NCI-H526 treated with DMSO at 0.1 percent for 48 hours (cell line): ENCODE results near the gene BMERB1.

Experiments used
- DNase-seq: peaks from one replicate; lab custom pipeline; 2025; lab: John Stamatoyannopoulos, UW

BMERB1 gene

DNA sequence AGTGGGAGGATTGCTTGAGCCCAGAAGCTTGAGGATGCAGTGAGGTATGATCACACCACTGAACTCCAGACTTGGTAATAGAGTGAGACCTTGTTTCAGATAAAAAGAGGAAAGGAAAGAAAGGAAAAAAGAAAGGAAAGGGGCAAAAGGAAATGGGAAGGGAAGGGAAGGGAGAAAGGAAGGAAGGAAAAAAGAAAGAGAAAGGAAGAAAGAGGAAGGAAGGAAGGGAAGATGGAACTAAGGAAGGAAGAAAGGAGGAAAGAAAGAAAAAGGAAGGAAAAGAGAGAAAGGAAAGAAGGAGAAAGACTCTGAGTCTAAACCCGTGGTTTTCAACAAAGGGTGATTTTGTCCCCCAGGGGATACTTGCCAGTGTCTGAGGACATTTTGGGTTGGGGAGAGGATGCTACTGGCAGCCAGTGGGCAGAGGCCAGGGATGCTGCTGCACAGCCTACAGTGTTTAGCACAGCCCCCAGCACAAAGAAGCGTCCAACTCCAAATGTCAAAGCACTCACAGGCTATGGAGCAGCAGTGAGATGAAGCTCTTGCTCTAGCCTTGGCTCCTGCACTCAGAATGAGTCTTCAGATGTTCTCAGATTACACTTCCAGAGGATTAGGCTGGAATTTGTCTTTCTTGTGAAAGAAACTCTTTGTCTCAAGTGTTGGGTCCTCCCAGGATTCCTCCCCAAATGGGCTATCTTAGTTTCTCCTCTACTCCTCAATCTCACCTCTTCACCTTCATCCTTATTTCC, 64.2 kb downstream of the BMERB1 start:
- no peak for DNase-seq

DNA sequence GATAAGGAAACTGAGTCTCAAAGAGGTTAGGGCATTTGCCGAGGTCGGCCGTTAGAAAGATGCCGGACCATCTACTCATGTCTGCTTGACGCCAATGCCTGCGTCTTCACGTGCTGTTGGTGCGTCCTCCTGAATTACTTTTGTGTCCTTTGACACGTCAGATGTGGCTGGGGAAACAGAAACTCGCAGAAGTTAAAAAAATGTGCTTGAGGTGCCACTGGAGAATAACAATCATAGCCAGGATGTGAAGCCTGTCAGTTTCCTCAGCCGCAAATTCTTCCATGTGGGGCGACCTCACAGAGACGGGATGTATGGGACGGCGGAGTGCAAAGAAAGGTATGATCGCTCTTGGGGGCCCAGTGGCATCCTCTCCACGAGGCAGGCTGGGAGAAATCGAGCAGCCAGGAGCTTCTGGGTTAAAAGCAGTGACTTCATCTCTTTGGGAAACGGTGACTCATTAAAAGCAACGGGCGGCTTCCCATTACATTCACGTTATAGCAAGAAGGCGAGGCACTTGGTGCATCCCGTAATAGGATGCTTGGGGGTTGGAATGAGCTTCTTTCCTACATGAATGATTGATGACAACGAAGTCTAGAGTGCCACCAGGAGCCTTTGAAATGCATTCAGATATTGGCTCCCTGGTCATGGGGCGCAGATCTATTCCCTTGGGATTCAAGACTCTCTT, 67.8 kb downstream of the BMERB1 start:
- no peak for DNase-seq

DNA sequence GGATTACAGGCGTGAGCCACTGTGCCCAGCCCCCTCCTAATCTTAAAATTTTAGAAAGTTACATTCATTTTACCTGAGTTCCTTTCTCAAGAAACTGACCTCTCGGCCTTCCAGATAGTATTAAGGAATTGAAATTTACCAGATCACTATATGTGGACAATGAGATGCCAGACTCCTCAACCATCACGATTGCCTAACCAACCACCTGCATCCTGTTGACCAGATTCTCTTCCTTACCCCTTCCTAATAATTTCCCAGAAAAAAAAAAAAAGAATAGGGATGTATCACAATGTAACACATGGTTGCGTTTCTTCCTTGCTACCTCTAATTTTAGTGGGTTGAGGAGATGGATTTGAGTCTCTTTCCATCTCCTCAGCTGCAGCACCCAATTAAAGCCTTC, 72.1 kb downstream of the BMERB1 start:
- DNase-seq: no peak

DNA sequence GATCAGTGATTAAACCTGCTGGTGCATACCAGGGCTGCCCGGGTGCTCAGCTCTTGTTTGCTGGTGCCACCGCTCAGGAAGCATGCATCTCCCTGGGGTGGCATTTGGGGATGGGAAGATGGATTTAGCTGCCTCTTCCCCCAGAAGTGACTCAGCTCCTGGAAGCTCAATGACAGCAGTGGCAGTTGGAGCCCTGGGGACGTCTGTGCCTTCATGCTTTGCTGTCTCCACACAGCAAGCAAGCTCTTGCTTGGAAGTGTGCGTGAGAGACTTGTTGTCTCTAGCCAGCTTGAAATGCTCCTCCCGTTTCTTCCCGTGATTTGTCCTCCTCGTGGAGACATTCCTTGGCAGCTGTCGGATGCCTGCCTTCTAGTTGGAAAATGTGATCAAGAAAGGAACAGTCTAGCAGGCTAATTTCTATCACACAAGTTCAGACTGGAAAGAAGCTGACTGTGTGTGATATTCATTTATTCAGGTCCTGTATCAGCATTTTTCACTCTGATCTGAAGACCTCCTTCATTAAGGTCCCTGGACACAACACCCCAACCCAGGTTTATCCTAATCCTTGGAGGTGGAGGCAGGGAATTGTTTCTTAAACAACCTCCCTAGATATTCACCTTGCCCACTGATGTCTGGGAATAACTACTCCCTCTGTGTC, 73.0 kb downstream of the BMERB1 start:
- DNase-seq: no peak

DNA sequence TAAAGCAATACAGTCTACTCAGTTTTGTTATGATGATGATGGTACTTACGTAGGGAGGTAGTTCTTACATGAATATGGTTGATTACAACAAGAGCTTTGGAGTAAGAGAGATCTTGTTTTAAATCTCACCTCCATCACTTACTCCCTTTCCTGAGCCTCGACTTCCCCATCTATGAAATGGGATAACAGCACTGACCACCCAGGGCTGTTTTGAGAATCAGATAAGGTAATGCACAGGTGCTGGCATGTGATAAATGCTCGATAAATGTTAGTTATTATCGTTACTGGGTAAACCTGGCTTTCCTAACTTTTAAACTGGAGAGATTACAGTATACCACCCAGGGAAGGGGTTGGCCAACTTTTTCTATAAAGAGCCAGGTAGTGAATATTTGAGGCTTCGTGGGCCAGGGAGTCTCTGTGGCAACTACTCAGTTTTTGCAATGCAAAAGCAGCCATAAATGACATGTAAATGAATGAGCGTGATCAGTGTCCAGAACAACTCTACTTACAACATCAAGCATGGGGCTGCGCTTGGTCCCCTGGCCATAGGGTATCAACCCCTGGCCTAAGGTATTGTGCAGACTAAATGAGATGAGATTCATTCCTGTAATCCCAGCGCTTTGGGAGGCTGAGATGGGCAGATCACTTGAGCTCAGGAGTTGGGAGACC, 73.7 kb downstream of the BMERB1 start:
- peak; percentile 76 for DNase-seq

DNA sequence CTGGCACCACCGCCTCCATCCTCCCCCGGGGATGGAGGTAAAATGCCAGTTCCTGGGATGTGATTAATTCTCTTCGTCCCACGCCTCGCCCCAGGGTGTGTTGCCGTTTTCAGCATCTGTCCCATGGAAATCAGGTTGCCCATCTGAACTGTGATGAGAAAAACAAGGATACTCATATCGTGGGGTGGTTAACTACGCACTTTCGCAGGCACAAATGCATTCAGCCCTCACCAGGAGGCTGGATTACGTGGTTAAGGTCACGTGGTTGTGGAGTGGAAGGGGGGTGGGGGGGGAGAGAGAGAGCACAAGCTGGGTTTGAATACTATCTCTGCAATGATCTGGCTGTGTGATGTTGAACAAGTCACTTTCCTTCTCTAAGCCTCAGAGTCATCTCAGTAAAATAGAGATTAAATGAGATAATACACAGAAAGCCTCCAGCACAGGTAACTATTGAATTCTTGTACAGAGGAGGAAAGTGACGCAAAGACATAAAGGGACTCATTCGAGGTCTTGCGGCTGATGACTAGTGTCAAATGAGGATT, 74.7 kb downstream of the BMERB1 start:
- DNase-seq: peak; percentile 55

DNA sequence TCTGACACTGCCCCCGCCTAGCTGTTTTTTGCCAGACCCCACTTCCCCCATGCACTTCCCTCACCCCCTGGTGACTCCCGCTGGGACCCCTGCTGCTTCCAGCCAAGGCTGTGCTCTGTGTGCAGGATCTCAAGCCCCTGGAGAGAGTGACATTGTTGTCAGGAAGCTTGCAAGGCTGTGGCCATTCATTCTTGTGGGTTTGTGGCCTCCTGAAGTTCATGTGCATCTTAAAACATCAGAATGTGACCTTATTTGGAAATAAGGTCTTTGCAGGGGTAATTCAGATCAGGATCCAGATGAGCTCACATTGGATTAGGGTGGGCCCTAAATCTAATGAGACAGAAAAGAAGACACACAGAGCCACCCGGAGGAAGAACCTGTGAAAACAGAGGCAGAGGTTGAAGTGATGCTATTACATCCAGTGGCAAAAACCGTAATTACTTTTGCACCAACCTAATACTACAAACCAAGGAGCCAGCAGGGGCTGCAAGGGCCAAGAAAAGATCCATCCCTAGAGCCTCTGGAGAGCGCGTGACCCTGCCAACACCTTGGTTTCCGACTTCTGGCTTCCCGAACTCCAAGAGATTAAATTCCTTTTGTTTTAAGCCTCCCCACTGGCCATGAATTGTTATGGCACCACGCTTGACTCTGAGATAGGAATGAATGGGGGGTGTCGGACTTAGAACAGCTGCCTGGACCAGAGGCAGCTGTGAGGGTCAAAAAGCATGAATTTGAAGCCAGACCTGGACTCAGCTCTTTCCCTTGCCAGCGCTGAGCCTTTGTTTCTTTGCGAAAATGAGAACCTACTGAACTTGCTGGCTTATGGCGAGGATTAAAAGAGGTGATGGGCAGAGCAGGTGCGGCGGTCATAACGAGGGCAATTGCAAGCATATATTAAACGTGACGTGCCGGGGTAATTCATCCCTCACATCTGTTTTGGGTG, 75.5 kb downstream of the BMERB1 start:
- no peak for DNase-seq

DNA sequence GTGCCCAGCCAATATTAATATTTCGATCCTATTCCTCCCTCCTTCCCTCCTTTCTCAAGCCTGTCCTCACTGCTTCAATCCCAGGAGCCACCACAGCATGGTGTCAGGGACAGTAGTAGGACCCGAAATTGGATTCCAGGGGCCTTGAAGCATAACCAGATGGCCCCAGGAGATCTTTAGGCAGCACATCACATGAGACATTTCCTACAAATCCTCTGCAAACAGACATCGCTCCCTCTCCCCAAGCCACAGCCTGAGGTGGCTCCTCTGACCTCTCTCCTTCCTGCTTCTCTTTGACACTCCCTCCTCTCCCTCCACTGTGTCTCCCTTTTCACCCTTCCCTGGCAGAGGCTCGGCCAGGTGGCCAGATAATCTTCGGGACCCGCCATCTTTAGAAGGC, 76.6 kb downstream of the BMERB1 start:
- DNase-seq: no peak

DNA sequence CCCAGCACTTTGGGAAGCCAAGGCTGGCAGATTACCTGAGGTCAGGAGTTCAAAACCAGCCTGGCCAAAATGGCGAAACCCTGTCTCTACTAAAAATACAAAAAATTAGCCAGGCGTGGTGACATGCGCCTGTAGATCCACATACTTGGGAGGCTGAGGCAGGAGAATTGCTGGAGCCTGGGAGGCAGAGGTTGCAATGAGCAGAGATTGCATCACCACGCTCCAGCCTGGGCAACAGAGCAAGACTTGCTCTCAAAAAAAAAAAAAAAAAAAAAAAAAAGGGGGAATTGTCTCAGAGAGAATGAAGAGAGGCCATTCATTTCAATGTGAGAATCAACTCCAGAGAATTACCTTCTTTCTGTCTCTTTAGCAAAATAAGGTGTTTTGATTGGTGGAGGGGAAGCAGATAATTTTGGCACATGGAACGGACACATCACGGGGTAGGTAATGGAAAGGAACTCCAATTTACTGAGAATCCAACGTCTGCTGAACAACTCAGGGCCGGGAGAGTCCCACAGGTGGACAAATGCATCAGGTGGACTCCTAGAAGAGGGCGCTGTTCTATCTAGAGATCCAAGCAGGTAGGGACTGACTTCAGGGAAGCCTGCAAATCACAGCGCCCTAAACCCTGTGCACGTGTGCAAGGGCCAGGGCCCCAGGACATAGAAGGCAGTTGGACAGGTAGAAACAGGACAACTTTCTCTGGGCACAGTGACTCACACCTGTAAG, 77.5 kb downstream of the BMERB1 start:
- DNase-seq: no peak

DNA sequence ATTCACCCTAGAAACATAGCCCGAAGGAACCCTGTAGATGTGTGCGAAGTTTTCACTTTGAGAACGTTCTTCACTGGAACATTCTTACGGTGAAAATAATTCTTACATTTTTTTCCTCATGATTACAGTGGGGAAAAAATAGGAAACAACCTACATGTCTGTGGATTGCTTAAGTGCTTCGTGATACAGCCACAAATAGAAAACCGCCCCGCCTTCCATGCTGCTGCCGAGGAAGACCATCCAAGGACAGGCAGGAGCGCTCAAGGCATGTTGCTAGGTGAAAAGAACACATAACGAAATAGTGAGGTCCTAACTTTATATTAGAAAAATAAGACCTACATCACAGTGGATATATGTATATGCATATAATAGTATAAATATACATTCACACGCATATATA, 78.8 kb downstream of the BMERB1 start:
- DNase-seq: no peak

DNA sequence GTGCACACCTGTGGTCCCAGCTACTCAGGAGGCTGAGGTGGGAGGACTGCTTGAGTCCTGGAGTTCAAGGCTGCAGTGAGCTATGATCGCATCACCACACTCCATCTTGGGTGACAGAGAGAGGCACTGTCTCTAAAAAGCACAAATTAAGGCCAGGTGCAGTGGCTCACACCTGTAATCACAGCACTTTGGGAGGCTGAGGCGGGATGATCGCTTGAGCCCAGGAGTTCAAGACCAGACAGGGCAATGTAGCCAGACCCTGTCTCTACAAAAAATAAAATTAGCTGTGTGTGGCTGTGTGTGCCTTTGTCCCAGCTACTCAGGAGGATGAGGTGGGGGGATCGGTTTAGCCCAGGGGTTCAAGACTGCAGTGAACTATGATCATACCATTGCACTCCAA, 81.6 kb downstream of the BMERB1 start:
- no peak for DNase-seq

DNA sequence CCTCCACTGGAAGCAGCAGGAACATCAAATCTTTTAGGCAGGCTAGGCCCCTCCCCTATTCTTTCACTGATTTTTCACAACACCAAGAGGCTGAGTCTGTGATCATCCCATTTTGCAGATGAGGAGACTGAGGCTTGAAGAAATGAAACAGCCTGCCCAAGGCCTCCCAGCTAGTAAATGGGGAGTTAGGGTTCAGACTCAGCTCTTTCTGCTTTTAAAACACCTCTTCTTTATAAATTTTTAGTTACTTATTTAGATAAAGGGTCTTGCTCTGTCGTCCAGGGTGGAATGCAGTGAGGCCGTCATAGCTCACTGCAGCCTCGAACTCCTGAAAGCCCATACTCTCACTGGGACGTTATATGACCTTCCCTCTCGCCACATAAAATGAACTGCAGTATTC, 82.2 kb downstream of the BMERB1 start:
- no peak for DNase-seq

DNA sequence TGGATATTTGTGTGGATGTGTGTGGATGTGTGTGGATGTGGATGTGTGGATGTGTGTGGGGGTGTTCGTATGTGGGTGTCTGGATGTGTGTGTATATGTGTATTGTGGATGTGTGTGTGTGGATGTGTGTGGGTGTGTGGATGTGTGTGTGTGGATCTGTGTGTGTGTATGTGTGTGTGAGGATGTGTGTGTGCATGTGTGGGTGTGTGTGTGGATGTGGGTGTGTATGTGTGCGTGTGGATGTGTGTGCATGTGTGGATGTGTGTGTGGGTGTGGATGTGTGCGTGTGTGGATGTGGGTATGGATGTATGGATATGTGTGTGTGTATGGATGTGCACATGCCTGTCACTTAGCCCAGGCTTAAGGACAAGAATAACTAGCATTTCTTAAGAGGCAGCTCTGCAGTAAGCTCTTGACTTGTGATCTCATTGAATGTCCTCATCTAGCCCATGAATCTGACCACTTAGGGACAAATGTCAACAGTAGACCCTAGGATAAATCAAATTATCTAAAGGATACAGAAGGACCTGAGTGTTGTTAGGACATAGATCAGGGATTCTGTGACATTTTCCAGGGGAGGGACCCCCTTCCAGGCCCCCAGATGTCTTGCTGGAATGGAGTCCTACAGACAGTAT, 83.5 kb downstream of the BMERB1 start:
- DNase-seq: no peak

DNA sequence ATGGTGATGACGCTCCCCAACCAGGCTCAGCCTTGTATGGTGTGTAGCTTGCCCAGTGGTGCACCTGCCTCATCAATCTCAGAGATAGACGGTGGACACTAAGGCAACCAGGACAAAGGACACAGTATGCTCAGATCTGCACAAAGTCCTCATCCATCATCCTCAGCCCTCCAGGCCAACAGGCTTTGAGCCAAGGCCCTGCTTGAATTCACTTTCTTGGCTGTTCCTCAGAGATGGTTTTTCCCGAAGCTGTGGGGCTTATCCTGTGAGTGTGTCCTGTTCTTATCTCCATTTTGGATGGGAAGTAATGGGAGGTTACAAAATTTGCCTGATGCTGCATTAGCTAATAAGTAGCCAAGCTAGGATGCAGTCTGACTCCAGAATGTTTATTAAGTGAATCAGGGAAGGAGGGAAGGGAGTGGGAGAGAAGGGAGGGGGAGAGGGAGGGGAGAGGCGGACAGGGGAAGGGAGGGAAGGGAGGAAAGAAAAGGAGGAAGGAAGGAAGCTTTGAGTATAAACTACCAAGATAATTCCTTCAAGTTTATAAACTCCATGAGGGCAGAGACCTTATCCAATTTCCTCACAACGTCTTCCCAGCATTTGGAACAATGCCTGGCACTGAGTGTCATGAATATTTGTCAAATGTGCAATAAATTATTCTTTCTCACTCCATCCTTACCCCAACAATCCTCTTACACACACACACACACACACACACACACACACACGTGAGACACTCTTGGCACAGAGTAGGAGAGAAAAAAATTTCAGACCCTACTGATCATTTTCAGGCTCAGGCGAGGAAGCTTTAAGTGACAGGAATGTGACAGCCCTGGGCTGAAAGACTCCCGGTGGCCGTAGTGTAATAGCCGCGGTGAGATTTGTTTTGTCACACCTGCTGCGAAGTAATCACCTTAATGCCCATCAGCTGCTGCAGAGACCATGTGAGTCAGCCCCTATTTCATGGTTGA, 84.3 kb downstream of the BMERB1 start:
- DNase-seq: no peak

DNA sequence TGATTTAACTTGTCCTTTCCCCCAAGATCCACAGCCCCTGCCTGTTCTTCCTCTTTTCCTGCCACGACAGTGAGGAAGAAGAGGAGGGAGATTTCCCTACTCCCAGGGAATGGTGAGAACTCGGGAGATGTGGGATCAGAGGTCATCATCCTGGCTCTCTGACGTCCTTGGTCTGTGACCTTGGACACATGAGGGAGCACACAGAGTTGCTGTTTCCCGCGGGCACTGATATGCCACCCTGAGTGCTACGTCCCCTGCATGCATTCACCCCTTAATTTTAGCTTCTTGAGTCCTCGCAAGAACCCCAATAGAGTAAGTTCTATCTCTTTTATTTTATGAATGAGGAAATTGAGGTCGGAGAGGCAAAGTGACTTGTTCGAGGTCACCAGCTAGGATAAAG, 85.4 kb downstream of the BMERB1 start:
- DNase-seq: no peak

DNA sequence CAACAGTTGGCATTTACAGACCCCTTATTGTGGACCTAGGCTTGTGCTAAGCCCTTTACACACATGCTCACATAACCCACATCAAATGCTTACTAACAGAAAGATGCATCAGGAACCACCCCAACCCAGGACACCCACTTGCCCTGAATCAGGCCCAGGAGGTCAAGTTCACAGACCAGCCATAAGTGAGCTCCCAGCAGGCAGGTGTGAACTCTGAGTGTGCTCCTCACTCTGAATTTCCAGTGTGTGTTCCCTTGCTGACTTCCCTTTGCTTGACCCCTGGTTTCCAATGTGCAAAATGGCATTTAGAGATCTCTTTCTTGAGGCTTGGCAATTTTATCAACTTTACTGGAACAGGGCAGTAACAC, 87.0 kb downstream of the BMERB1 start:
- DNase-seq: no peak

DNA sequence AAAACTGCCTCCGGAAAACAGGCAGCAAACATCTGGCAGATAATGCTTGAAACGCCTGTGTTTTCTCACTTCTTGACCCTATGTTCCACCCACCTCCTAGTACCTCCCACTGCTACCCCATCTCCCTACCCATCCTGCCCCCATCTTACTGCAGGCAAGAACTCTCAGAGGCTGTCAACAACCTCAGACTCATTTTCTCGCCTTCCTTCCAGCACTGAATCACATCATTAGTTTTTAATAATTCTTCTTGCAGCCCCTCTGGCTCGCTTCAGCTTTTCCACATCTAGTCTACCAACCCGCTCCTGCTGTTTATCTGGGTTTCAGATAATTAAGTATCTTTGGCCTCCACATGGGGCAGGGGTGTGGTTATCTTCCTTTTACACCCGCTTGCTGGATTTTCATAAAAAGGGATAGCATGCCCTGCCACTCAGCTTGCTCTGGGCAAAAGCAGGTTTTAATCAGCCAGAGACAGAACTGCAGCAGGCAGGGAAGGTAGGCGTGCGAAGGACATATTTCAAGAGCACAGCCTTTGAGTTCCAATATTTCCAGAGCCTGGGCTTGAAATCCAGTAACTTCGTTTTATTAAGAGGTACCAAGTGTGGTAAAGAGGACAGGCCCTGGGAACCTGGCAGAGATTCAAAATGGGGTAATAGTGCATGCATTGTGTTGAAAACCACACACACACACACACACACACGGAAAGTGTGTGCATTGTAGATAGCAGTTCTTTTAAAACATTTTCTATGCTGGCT, 87.5 kb downstream of the BMERB1 start:
- no peak for DNase-seq

DNA sequence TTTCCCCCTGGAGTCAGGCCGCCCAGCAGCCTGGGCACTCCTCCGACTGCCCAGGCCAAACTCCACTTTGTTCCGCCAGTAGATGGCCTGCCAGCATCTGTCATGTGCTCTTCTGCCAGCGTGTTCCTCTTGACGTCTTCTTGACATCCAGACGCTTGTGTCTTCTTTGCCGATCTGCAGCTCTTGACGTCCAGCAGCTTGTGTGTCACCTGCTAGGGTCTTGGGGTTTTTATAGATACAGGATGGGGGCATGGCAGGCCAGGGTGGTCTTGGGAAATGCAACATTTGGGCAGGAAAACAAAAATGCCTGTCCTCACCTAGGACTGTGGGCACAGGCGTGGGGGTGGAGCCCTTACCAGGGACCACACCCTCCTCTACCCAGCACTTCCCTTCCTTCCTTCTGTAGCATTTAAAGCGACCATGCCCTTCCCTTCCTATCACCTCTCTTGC, 88.7 kb downstream of the BMERB1 start:
- no peak for DNase-seq
